HCT116 (cell line): Measurements from ENCODE around the gene ADAMTS6. TPM values are rescaled to one million over a fixed set of nuclear protein-coding genes. Genes with fewer than 3 reads are reported as not detected.

Experiments used
- ATAC-seq: fragments of 200-7000 bp; cut with Tn5 transposase; 2 replicates; pipeline ENCODE4 v1.9.1; 2020; ENCODE audit warnings: mild to moderate bottlenecking, moderate library complexity
- BruUV-seq: library from RNA; stranded (reverse); fragments of 400-500 nt; replicated peaks from 2 replicates; lab custom pipeline; 2021; lab: Mats Ljungman, UMichigan
- CTCF ChIA-PET: fragments of 300-600 bp; sonication (Branson Sonifier 250); formaldehyde crosslinking; loops from one replicate; lab custom pipeline; 2021; ENCODE audit warnings: antibody characterized with exemption; lab: Charles Lee
- POLR2A ChIA-PET: fragments of 300-600, 350-600 bp; sonication (Branson Sonifier 250); formaldehyde crosslinking; loops from one replicate; lab custom pipeline; 2021; ENCODE audit warnings: antibody characterized with exemption; lab: Charles Lee
- RAD21 ChIA-PET, 2 experiments: fragments of 300-600 bp; sonication (Branson Sonifier 250); formaldehyde crosslinking; loops; one replicate each; lab custom pipeline; 2023; ENCODE audit warnings: low total read pairs in 2 of 2; ENCODE audit not compliant: uncharacterized antibody in 2 of 2, unreplicated experiment in 2 of 2, low non-redundant PET in 1 of 2; lab: Charles Lee
- DNase-seq: peaks from one replicate; pipeline ENCODE4 v3.0.0-alpha.2; 2010; ENCODE audit warnings: low read depth, low spot score
- H2AFZ ChIP-seq: fragments of 200-600 bp; shearing (Covaris generic), sonication (generic); 2 replicates; pipeline ENCODE4 v1.6.1; 2017; ENCODE audit warnings: low read depth, mixed run types, mixed read lengths, antibody characterized with exemption, low read length; ENCODE audit not compliant: poor library complexity, severe bottlenecking
- H3K27ac ChIP-seq: 2 replicates; pipeline ENCODE4 v1.5.1; 2012; ENCODE audit warnings: low read depth, low read length
- H3K27me3 ChIP-seq: fragments of 200-600 bp; sonication (generic); 2 replicates; pipeline ENCODE4 v1.6.1; 2016; ENCODE audit warnings: mixed run types, low read length, mixed read lengths; ENCODE audit not compliant: insufficient read depth
- H3K36me3 ChIP-seq, 2 experiments: fragments of 200-500 bp in 1 of 2; fragments of 200-600 bp in 1 of 2; sonication (Bioruptor generic) in 1 of 2; sonication (generic) in 1 of 2; 2 replicates each; pipeline versions ENCODE4 v1.5.1 to v1.6.1; 2014 to 2016; ENCODE audit warnings: low read length in 2 of 2, inconsistent platforms in 1 of 2, mixed read lengths in 1 of 2, mixed run types in 1 of 2; ENCODE audit not compliant: insufficient read depth in 2 of 2, control insufficient read depth in 1 of 2
- H3K4me1 ChIP-seq, 2 experiments: fragments of 200-600 bp in 1 of 2; sonication (generic) in 1 of 2; 2 replicates each; pipeline versions ENCODE4 v1.5.1 to v1.6.1; 2012 to 2017; ENCODE audit warnings: low read length in 2 of 2, inconsistent platforms in 1 of 2, mild to moderate bottlenecking in 1 of 2, mixed read lengths in 1 of 2, mixed run types in 1 of 2, moderate library complexity in 1 of 2; ENCODE audit not compliant: insufficient read depth in 2 of 2, control insufficient read depth in 1 of 2
- H3K4me2 ChIP-seq: fragments of 200-600 bp; sonication (generic); 2 replicates; pipeline ENCODE4 v1.6.1; 2017; ENCODE audit warnings: mixed run types, low read length, mixed read lengths
- H3K4me3 ChIP-seq, 2 experiments: fragments of 200-600 bp in 1 of 2; sonication (generic) in 1 of 2; replicated peaks in 1 of 2; 2 replicates each; pipeline ENCODE4 v1.5.1; 2011 to 2016; ENCODE audit warnings: low read length in 2 of 2, control low read depth in 1 of 2, low read depth in 1 of 2, mild to moderate bottlenecking in 1 of 2, mixed read lengths in 1 of 2, mixed run types in 1 of 2
- H3K79me2 ChIP-seq: fragments of 200-600 bp; sonication (generic); 2 replicates; pipeline ENCODE4 v1.6.1; 2017; ENCODE audit warnings: mild to moderate bottlenecking, mixed run types, low read length, moderate library complexity, mixed read lengths; ENCODE audit not compliant: insufficient read depth
- H3K9ac ChIP-seq: fragments of 200-600 bp; sonication (generic); 2 replicates; pipeline ENCODE4 v1.6.1; 2016; ENCODE audit warnings: low read length, mixed read lengths
- H3K9me2 ChIP-seq: fragments of 200-600 bp; sonication (generic), shearing (Covaris generic); 2 replicates; pipeline ENCODE4 v1.6.1; 2017; ENCODE audit warnings: mixed run types, mild to moderate bottlenecking, moderate library complexity; ENCODE audit not compliant: insufficient read depth
- H3K9me3 ChIP-seq, 2 experiments: fragments of 200-500 bp in 1 of 2; fragments of 200-600 bp in 1 of 2; sonication (Bioruptor generic) in 1 of 2; sonication (generic) in 1 of 2; 2 replicates each; pipeline ENCODE4 v1.6.1; 2014 to 2017; ENCODE audit warnings: low read length in 2 of 2, mixed read lengths in 2 of 2, inconsistent platforms in 1 of 2, low read depth in 1 of 2, mild to moderate bottlenecking in 1 of 2, mixed run types in 1 of 2, moderate library complexity in 1 of 2; ENCODE audit not compliant: control insufficient read depth in 1 of 2, insufficient read depth in 1 of 2
- H4K20me1 ChIP-seq: fragments of 200-600 bp; sonication (generic), shearing (Covaris generic); 2 replicates; pipeline ENCODE4 v1.6.1; 2017; ENCODE audit warnings: mixed run types, mild to moderate bottlenecking, moderate library complexity; ENCODE audit not compliant: insufficient read depth
- EGR1 ChIP-seq: IDR thresholded peaks from 2 replicates; pipeline ENCODE4 v1.6.1; 2012; ENCODE audit warnings: low read depth
- FOSL1 ChIP-seq: IDR thresholded peaks from 2 replicates; pipeline ENCODE4 v1.6.1; 2012; ENCODE audit warnings: low read depth
- JUND ChIP-seq: IDR thresholded peaks from 2 replicates; pipeline ENCODE4 v1.6.1; 2012
- SIN3A ChIP-seq: IDR thresholded peaks from 2 replicates; pipeline ENCODE4 v1.6.1; 2012; ENCODE audit warnings: low read depth
- ZBTB33 ChIP-seq: IDR thresholded peaks from 2 replicates; pipeline ENCODE4 v1.6.1; 2011; ENCODE audit warnings: mild to moderate bottlenecking, low read length, moderate library complexity; ENCODE audit not compliant: insufficient replicate concordance; ENCODE audit errors: extremely low read depth
- intact Hi-C: fragments of 100-400 bp; cut with micrococcal nuclease; formaldehyde crosslinking; loops from 2 replicates; pipeline ENCODE4 v1.10.0; 2022
- total RNA-seq: library from RNA; stranded (reverse); gene quantifications from one replicate; pipeline ENCODE4 v1.2.1, GENCODE V29; 2021; ENCODE audit not compliant: unreplicated experiment

ADAMTS6 gene
- total RNA-seq, 1 experiment from 2014 or later = 0.93 TPM

- RAD21 ChIA-PET = no interaction called here
- Histone ChIP-seq H3K27ac (no peak overlapping the region), H3K27me3 (no peaks in the 10 kb centered on the region), H3K9me2 (no peaks in the 10 kb centered on the region), H3K4me3 (peak overlapping the region; percentile 46 to 60), H3K9me3 (no peaks in the 10 kb centered on the region), H3K79me2 (no peaks in the 10 kb centered on the region), H4K20me1 (no peaks in the 10 kb centered on the region), H3K9ac (no peak overlapping the region), H3K36me3 (no peaks in the 10 kb centered on the region), H2AFZ (peak overlapping the region; percentile 96), H3K4me2 (peak overlapping the region; percentile 95), H3K4me1 (peaks cover 11 to 21% of the 10 kb centered on the region in 2 experiments; a peak in 3 of 4 replicates)
- POLR2A ChIA-PET = no interaction called here
- ATAC-seq = peak; percentile 7; the same call in 1 of the 2 replicates
- CTCF ChIA-PET = interaction anchor here (0.8 to 4.5 kb wide), 3 partner anchors 377 to 696 kb away, joined by 3 to 69 read pairs (median 4); no protein-coding TSS in a partner anchor
- intact Hi-C loops = loop anchor here (10.0 kb wide), 1 partner anchor 406 kb away; no protein-coding TSS in a partner anchor
- no peak for TF ChIP-seq EGR1
- no peak for DNase-seq
- no TSS peak for BruUV-seq
These were observed 544 bp downstream of the ADAMTS6 start for GRCh38 chr5:65481171-65481581.

- Histone ChIP-seq H3K9me3 (no peaks in the 10 kb centered on the region), H3K4me2 (no peak overlapping the region), H3K27ac (no peak overlapping the region), H3K4me1 (peaks cover 11 to 21% of the 10 kb centered on the region in 2 experiments; a peak in 3 of 4 replicates), H3K4me3 (no peak overlapping the region), H4K20me1 (no peaks in the 10 kb centered on the region), H2AFZ (no peak overlapping the region), H3K9me2 (no peaks in the 10 kb centered on the region), H3K27me3 (no peaks in the 10 kb centered on the region), H3K36me3 (no peaks in the 10 kb centered on the region), H3K9ac (no peak overlapping the region), H3K79me2 (no peaks in the 10 kb centered on the region)
- ChIA-PET RAD21 (no interaction called here), CTCF (interaction anchor here (4.5 kb wide), 1 partner anchor 669 kb away, joined by 69 read pairs; no protein-coding TSS in a partner anchor), POLR2A (no interaction called here)
- no TSS peak for BruUV-seq
- intact Hi-C loops = loop anchor here (10.0 kb wide), 1 partner anchor 406 kb away; no protein-coding TSS in a partner anchor
- TF ChIP-seq SIN3A (no peak), EGR1 (no peak), ZBTB33 (no peak), JUND (no peak), FOSL1 (no peak)
- ATAC-seq = no peak
- DNase-seq = no peak
These were observed 1.3 kb downstream of the ADAMTS6 start for GRCh38 chr5:65480306-65480865.
